A549 (cell line): ENCODE data around the gene CC2D2B. TPM values are rescaled to one million over a fixed set of nuclear protein-coding genes. Genes with fewer than 3 reads are reported as not detected.

Experiments
- ATAC-seq, 2 experiments: fragments of 200-7000 bp in 1 of 2; fragments of >200 bp in 1 of 2; cut with Nextera tagmentation in 1 of 2; cut with Tn5 transposase in 1 of 2; 3 replicates each; pipeline versions ENCODE4 v1.8.0 to v1.9.1; 2018 to 2020; ENCODE audit warnings: mild to moderate bottlenecking in 1 of 2, moderate library complexity in 1 of 2
- CTCF ChIA-PET: fragments of 300-600 bp; sonication (Branson Sonifier 250); formaldehyde crosslinking; extraction: SDS; loops from one replicate; lab custom pipeline; 2021; ENCODE audit warnings: antibody characterized with exemption, inconsistent platforms; lab: Yijun Ruan, JAX
- POLR2A ChIA-PET: fragments of 350-600 bp; formaldehyde crosslinking; extraction: SDS; loops from one replicate; lab custom pipeline; 2021; ENCODE audit warnings: antibody characterized with exemption, inconsistent platforms; lab: Yijun Ruan, JAX
- DNase-seq, 2 experiments: peaks; one replicate each; pipeline versions ENCODE4 v3.0.0 to v3.0.0-alpha.2; 2011 to 2016; ENCODE audit warnings: low read depth in 1 of 2, low spot score in 1 of 2
- FAIRE-seq: peaks from 2 replicates; lab custom pipeline; 2011; peaks lifted over from hg19 to GRCh38; lab: Jason Lieb, UNC
- H3K27ac ChIP-seq, 2 experiments: fragments of >200 bp; sonication (Bioruptor Twin); formaldehyde crosslinking; 3 replicates each; pipeline ENCODE4 v1.5.1; 2016 to 2017
- H3K4me1 ChIP-seq: fragments of >200 bp; sonication (Bioruptor Twin); formaldehyde crosslinking; 3 replicates; pipeline ENCODE4 v1.6.1; 2016
- H3K4me2 ChIP-seq: fragments of >200 bp; sonication (Bioruptor Twin); formaldehyde crosslinking; 3 replicates; pipeline ENCODE4 v1.6.1; 2016
- H3K4me3 ChIP-seq: fragments of >200 bp; sonication (Bioruptor Twin); formaldehyde crosslinking; 3 replicates; pipeline ENCODE4 v1.5.1; 2016
- H3K9me3 ChIP-seq: fragments of >200 bp; sonication (Bioruptor Twin); formaldehyde crosslinking; 3 replicates; pipeline ENCODE4 v1.6.1; 2016
- ATOH8 ChIP-seq: fragments of 250-450 bp; sonication (Bioruptor Pico); IDR thresholded peaks from 2 replicates; pipeline ENCODE4 v1.5.0; 2020; ENCODE audit warnings: low read depth, mild to moderate bottlenecking, moderate library complexity
- BHLHE40 ChIP-seq: IDR thresholded peaks from 2 replicates; pipeline ENCODE4 v1.6.1; 2012; ENCODE audit warnings: low read depth, low read length, inconsistent platforms
- CBX2 ChIP-seq: fragments of 200-600 bp; sonication (generic); IDR thresholded peaks from 2 replicates; pipeline ENCODE4 v1.6.1; 2016; ENCODE audit warnings: low read depth, mild to moderate bottlenecking, borderline replicate concordance
- CEBPB ChIP-seq, 2 experiments: fragments of >200 bp in 1 of 2; sonication (Bioruptor Twin) in 1 of 2; formaldehyde crosslinking in 1 of 2; IDR thresholded peaks; 2 replicates each; pipeline ENCODE4 v1.6.1; 2012 to 2016
- ELK1 ChIP-seq: fragments of 150-350 bp; IDR thresholded peaks from 2 replicates; pipeline ENCODE4 v1.6.1; 2014; ENCODE audit warnings: low read depth, mild to moderate bottlenecking, low read length
- HDAC2 ChIP-seq: fragments of 200-600 bp; sonication (generic); IDR thresholded peaks from 2 replicates; pipeline ENCODE4 v1.6.1; 2016
- HEYL ChIP-seq: fragments of 250-450 bp; sonication (Bioruptor Pico); IDR thresholded peaks from 2 replicates; pipeline ENCODE4 v1.8.0; 2021; ENCODE audit warnings: mild to moderate bottlenecking, moderate library complexity
- HMGXB4 ChIP-seq: fragments of 250-450 bp; sonication (Bioruptor Pico); IDR thresholded peaks from 2 replicates; pipeline ENCODE4 v1.5.0; 2021; ENCODE audit warnings: mild to moderate bottlenecking, moderate library complexity, borderline replicate concordance
- MAFK ChIP-seq: fragments of 450-650 bp; IDR thresholded peaks from 2 replicates; pipeline ENCODE4 v1.6.1; 2014; ENCODE audit not compliant: partially characterized antibody
- MAZ ChIP-seq: fragments of 150-350 bp; IDR thresholded peaks from 2 replicates; pipeline ENCODE4 v1.6.1; 2014; ENCODE audit warnings: antibody characterized with exemption, low read depth, low read length, borderline replicate concordance
- MYC ChIP-seq: IDR thresholded peaks from 2 replicates; pipeline ENCODE4 v1.6.1; 2012; ENCODE audit warnings: mild to moderate bottlenecking, inconsistent platforms, low read length, improper control_type of control experiment, borderline replicate concordance
- NPAS2 ChIP-seq: fragments of 250-450 bp; sonication (Bioruptor Pico); IDR thresholded peaks from 2 replicates; pipeline ENCODE4 v1.8.0; 2022; ENCODE audit warnings: mild to moderate bottlenecking, moderate library complexity, borderline replicate concordance
- POLR2A ChIP-seq: IDR thresholded peaks from 2 replicates; pipeline ENCODE4 v1.6.1; 2012; ENCODE audit warnings: mild to moderate bottlenecking, low read length
- RAD21 ChIP-seq, 2 experiments: fragments of >200 bp in 1 of 2; sonication (Bioruptor Twin) in 1 of 2; formaldehyde crosslinking in 1 of 2; IDR thresholded peaks in 1 of 2; conservative IDR thresholded peaks in 1 of 2; 2 replicates in 1 of 2; 3 replicates in 1 of 2; pipeline ENCODE4 v1.6.1; 2012 to 2018; ENCODE audit warnings: inconsistent platforms in 1 of 2
- RFX5 ChIP-seq: fragments of 450-650 bp; IDR thresholded peaks from 2 replicates; pipeline ENCODE4 v1.7.1; 2014; ENCODE audit warnings: antibody characterized with exemption, mild to moderate bottlenecking, moderate library complexity
- SMC3 ChIP-seq: fragments of >200 bp; sonication (Bioruptor Twin); formaldehyde crosslinking; IDR thresholded peaks from 3 replicates; pipeline ENCODE4 v1.6.1; 2018; ENCODE audit warnings: inconsistent platforms
- ZC3H11A ChIP-seq: fragments of 450-650 bp; IDR thresholded peaks from 2 replicates; pipeline ENCODE4 v1.6.1; 2014; ENCODE audit warnings: antibody characterized with exemption, mild to moderate bottlenecking
- ZSCAN20 ChIP-seq: fragments of 250-450 bp; sonication (Bioruptor Pico); IDR thresholded peaks from 2 replicates; pipeline ENCODE4 v1.8.0; 2022; ENCODE audit warnings: mild to moderate bottlenecking, moderate library complexity
- WGBS: methylation state at CpG from one replicate; pipeline ENCODE4 v1.1.6; 2017; ENCODE audit errors: missing lambda C conversion rate; 5-methylcytosine and 5-hydroxymethylcytosine counted together
- polyA plus RNA-seq, 4 experiments: library from polyadenylated mRNA; depleted of rRNA in 3 of 4; stranded (reverse); fragments of >200 nt; fragmentation: RNase III in 1 of 4; extraction: RNeasy Plus Mini Kit Qiagen cat#74134 plus additional on column Dnase treatment in 1 of 4; gene quantifications; 2 replicates in 3 of 4; 3 replicates in 1 of 4; pipeline ENCODE4 v1.2.3, GENCODE V29; 2011 to 2017
- small RNA-seq, 6 experiments: library from RNA; depleted of rRNA; stranded (forward); fragments of <200 nt; gene quantifications; one replicate each; pipeline ENCODE3, GENCODE V24; 2012

The CC2D2B gene
- polyA plus RNA-seq, 2 of the 4 experiments (the other 2 are of a cell fraction): 0.13 to 0.15 TPM

- WGBS: 70% methylated on average over 2 of the region's 2 CpGs
Observed at GRCh38 chr10:96082153-96082552, 174.4 kb downstream of the CC2D2B start.

More at GRCh38 chr10:96082153-96082552, 174.4 kb downstream of the CC2D2B start:
- TF ChIP-seq HDAC2 (no peak), ATOH8 (CRISPR knock-in tag) (no peak), NPAS2 (no peak), CEBPB (IDR thresholded peaks at IDR 0.05) (no peak), HMGXB4 (CRISPR knock-in tag) (no peak), ELK1 (no peak), BHLHE40 (no peak), MAZ (no peak), RAD21 (conservative IDR thresholded peaks at IDR 0.05 in 1 of 2, IDR thresholded peaks at IDR 0.05 in 1 of 2) (no peak), MAFK (no peak), SMC3 (no peak), MYC (no peak), CBX2 (no peak), RFX5 (no peak), ZSCAN20 (CRISPR knock-in tag) (no peak), POLR2A (no peak), ZC3H11A (no peak), HEYL (no peak)
- Histone ChIP-seq H3K27ac (no peak overlapping the region), H3K4me1 (no peaks in the 10 kb centered on the region), H3K4me3 (no peak overlapping the region), H3K9me3 (no peaks in the 10 kb centered on the region), H3K4me2 (no peak overlapping the region)
- DNase-seq (no peak), ATAC-seq (no peak), FAIRE-seq (no peak)
- ChIA-PET POLR2A (interaction anchor here (2.3 kb wide), 1 partner anchor 48 kb away, joined by 12 read pairs; the partner anchor contains the start of gene ZNF518A), CTCF (interaction anchor here (0.6 to 1.3 kb wide), 2 partner anchors 11 to 74 kb away, joined by 3 to 4 read pairs; no protein-coding TSS in a partner anchor)

Small RNA genes within 50 kb of the gene (small RNA-seq; reads per million reads assigned to genes)
- 0 to 32.3 (median 11.1) reads per million in 6 experiments for gene MIR3157

Other genes with a start within 250 kb of the CC2D2B start
- gene TCTN3, start 214.0 kb upstream of the CC2D2B start, polyA plus RNA-seq (2011; rRNA removed): 55.5 and 63.0 TPM in 2 replicates
- 36.5 to 38.1 TPM (median 37.3 TPM) in 3 replicates for gene TCTN3, start 214.0 kb upstream of the CC2D2B start, polyA plus RNA-seq (2017; fragmentation: RNase III; extraction: RNeasy Plus Mini Kit Qiagen cat#74134 plus additional on column Dnase treatment)
- gene ENTPD1, start 151.8 kb upstream of the CC2D2B start, polyA plus RNA-seq (2011; rRNA removed): 0.11 and 0.14 TPM in 2 replicates
- gene ENTPD1, start 151.8 kb upstream of the CC2D2B start, polyA plus RNA-seq (2017; fragmentation: RNase III; extraction: RNeasy Plus Mini Kit Qiagen cat#74134 plus additional on column Dnase treatment): 0.05 to 0.08 TPM (median 0.07 TPM) in 3 replicates
- 12.0 and 14.0 TPM in 2 replicates for gene CCNJ, start 135.6 kb downstream of the CC2D2B start, polyA plus RNA-seq (2011; rRNA removed)
- gene CCNJ, start 135.6 kb downstream of the CC2D2B start, polyA plus RNA-seq (2017; fragmentation: RNase III; extraction: RNeasy Plus Mini Kit Qiagen cat#74134 plus additional on column Dnase treatment): 6.4 to 6.6 TPM (median 6.5 TPM) in 3 replicates
- gene ZNF518A, start 222.3 kb downstream of the CC2D2B start, polyA plus RNA-seq (2011; rRNA removed): 21.7 and 28.9 TPM in 2 replicates
- gene ZNF518A, start 222.3 kb downstream of the CC2D2B start, polyA plus RNA-seq (2017; fragmentation: RNase III; extraction: RNeasy Plus Mini Kit Qiagen cat#74134 plus additional on column Dnase treatment): 7.3 to 8.7 TPM (median 8.5 TPM) in 3 replicates